MCF 10A (cell line): ENCODE measurements around the gene MBOAT1. TPM values are rescaled to one million over a fixed set of nuclear protein-coding genes. Genes with fewer than 3 reads are reported as not detected.

Experiments
- BruUV-seq: library from RNA; stranded (reverse); fragments of 400-500 nt; replicated peaks from 2 replicates; lab custom pipeline; 2021; lab: Mats Ljungman, UMichigan
- CTCF ChIA-PET: fragments of 300-600 bp; sonication (Branson Sonifier 250); formaldehyde crosslinking; extraction: SDS; loops from one replicate; lab custom pipeline; 2021; ENCODE audit warnings: antibody characterized with exemption, inconsistent platforms; lab: Yijun Ruan, JAX
- POLR2A ChIA-PET: fragments of 300-600, 350-650 bp; sonication (Branson Sonifier 250); formaldehyde crosslinking; extraction: SDS; loops from one replicate; lab custom pipeline; 2020; ENCODE audit warnings: antibody characterized with exemption, inconsistent platforms; lab: Yijun Ruan, JAX
- DNase-seq: peaks from one replicate; pipeline ENCODE4 v3.0.0-alpha.2; 2018; ENCODE audit not compliant: unreplicated experiment
- H3K27ac Mint-ChIP-seq: one replicate; pipeline ENCODE4 v1.8.0; 2022; ENCODE audit warnings: mild to moderate bottlenecking, low read depth, mixed read lengths; ENCODE audit not compliant: unreplicated experiment
- H3K27me3 Mint-ChIP-seq: one replicate; pipeline ENCODE4 v1.8.0; 2022; ENCODE audit warnings: mixed read lengths; ENCODE audit not compliant: insufficient read depth, unreplicated experiment
- H3K36me3 Mint-ChIP-seq: one replicate; pipeline ENCODE4 v1.8.0; 2022; ENCODE audit warnings: mild to moderate bottlenecking, moderate library complexity, mixed read lengths; ENCODE audit not compliant: insufficient read depth, unreplicated experiment
- H3K4me1 Mint-ChIP-seq: one replicate; pipeline ENCODE4 v1.8.0; 2022; ENCODE audit warnings: mixed read lengths; ENCODE audit not compliant: insufficient read depth, unreplicated experiment
- H3K4me3 Mint-ChIP-seq: one replicate; pipeline ENCODE4 v1.8.0; 2022; ENCODE audit warnings: mild to moderate bottlenecking, moderate library complexity, mixed read lengths; ENCODE audit not compliant: unreplicated experiment
- H3K9me3 Mint-ChIP-seq: one replicate; pipeline ENCODE4 v1.8.0; 2022; ENCODE audit warnings: mixed read lengths; ENCODE audit not compliant: unreplicated experiment
- intact Hi-C: fragments of 100-400 bp; cut with micrococcal nuclease; formaldehyde crosslinking; loops from 2 replicates; pipeline ENCODE4 v1.14.1; 2022
- total RNA-seq: library from RNA; stranded (reverse); gene quantifications from 2 replicates; pipeline ENCODE4 v1.2.3, GENCODE V29; 2022
- TF ChIP-seq, protein P1 (sequence below): fragments of 200-600 bp; IDR thresholded peaks from one replicate; pipeline ENCODE4 v1.8.0; 2022; ENCODE audit warnings: antibody characterized with exemption, mild to moderate bottlenecking; ENCODE audit not compliant: unreplicated experiment

The MBOAT1 gene
- total RNA-seq, 1 experiment from 2014 or later, result 6.3 TPM

DNA sequence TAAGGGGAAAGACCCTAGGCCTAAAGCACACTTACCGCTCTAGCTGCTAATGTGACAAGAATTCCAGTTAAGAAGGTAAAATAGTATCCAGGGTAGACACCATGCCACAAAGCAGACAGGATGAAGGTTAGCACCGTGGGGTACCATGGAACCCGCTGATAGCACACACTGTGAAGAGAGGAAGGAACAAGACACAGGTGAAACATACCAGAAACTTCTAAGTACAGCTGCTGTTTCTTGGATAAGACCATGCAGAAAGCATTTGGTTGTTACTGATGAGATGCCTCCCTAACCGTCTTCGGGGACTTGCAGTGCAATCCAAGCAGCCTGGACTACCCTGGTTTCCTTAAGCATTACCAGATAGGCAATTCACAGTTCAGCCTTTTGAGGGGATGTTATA is 99.4 kb downstream of the MBOAT1 start:
- no peak for DNase-seq
- TF ChIP-seq, protein P1, sequence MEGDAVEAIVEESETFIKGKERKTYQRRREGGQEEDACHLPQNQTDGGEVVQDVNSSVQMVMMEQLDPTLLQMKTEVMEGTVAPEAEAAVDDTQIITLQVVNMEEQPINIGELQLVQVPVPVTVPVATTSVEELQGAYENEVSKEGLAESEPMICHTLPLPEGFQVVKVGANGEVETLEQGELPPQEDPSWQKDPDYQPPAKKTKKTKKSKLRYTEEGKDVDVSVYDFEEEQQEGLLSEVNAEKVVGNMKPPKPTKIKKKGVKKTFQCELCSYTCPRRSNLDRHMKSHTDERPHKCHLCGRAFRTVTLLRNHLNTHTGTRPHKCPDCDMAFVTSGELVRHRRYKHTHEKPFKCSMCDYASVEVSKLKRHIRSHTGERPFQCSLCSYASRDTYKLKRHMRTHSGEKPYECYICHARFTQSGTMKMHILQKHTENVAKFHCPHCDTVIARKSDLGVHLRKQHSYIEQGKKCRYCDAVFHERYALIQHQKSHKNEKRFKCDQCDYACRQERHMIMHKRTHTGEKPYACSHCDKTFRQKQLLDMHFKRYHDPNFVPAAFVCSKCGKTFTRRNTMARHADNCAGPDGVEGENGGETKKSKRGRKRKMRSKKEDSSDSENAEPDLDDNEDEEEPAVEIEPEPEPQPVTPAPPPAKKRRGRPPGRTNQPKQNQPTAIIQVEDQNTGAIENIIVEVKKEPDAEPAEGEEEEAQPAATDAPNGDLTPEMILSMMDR, result no peak
- Mint-ChIP-seq H3K27ac (no peak overlapping the region), H3K9me3 (no peaks in the 10 kb centered on the region), H3K27me3 (no peaks in the 10 kb centered on the region), H3K36me3 (peaks cover 6% of the 10 kb centered on the region), H3K4me3 (no peak overlapping the region), H3K4me1 (peaks cover 6% of the 10 kb centered on the region)
- BruUV-seq, result no TSS peak
- CTCF ChIA-PET, result interaction anchor here (2.9 kb wide), 1 partner anchor 13 kb away, joined by 13 read pairs; no protein-coding TSS in a partner anchor
- POLR2A ChIA-PET, result no interaction called here
- intact Hi-C loops, result no loop called here

DNA sequence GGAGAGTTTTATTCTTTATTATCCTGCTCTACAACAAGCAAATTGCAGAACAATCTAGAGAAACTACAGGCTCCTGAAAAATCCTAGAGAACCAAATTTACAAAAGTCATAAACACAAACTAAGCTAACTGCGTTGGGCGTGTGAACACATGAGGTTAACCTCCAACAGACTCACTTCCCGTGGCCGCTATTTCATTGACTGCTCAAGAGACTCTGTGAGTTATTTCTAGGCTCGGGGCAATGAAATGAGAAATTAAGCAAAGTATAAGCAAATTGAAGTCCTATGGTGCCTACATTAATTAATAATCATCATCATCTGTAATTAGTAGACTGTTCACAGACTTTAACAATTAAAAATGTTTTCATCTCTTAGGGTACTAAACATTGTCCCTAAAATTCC is 100.0 kb downstream of the MBOAT1 start:
- Mint-ChIP-seq H3K4me3 (no peak overlapping the region), H3K9me3 (no peaks in the 10 kb centered on the region), H3K27ac (no peak overlapping the region), H3K36me3 (peaks cover 6% of the 10 kb centered on the region), H3K27me3 (no peaks in the 10 kb centered on the region), H3K4me1 (peaks cover under 1% of the 10 kb centered on the region)
- CTCF ChIA-PET, result interaction anchor here (2.9 to 9.7 kb wide), 2 partner anchors 14 to 21 kb away, joined by 13 to 57 read pairs; no protein-coding TSS in a partner anchor
- no peak for DNase-seq
- BruUV-seq, result no TSS peak
- intact Hi-C loops, result no loop called here
- TF ChIP-seq, protein P1, result no peak
- POLR2A ChIA-PET, result no interaction called here

DNA sequence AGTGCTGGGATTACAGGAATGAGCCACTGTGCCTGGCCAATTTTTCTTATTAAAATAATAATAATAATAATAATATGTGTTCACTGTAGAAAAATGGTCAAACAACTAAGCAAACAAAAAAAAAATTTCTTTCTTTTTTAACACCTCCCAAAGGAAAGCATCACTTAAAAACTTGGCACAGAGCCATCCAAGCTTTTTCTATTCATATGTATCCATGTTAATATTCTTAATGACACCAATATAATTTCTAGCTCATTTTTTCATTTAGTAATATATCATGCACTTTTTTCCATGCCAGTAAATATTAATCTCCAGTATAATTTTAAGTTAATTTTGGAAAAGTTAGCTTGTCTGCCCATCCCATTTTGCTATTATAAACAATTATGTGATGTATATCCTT is 101.8 kb downstream of the MBOAT1 start:
- Mint-ChIP-seq H3K27me3 (no peaks in the 10 kb centered on the region), H3K4me3 (no peak overlapping the region), H3K9me3 (no peaks in the 10 kb centered on the region), H3K27ac (no peak overlapping the region), H3K4me1 (no peaks in the 10 kb centered on the region), H3K36me3 (peaks cover 6% of the 10 kb centered on the region)
- TF ChIP-seq, protein P1, result no peak
- intact Hi-C loops, result no loop called here
- no peak for DNase-seq
- BruUV-seq, result no TSS peak
- CTCF ChIA-PET, result interaction anchor here (0.7 to 9.7 kb wide), 7 partner anchors 9 to 172 kb away, joined by 3 to 57 read pairs (median 6); no protein-coding TSS in a partner anchor
- POLR2A ChIA-PET, result no interaction called here

DNA sequence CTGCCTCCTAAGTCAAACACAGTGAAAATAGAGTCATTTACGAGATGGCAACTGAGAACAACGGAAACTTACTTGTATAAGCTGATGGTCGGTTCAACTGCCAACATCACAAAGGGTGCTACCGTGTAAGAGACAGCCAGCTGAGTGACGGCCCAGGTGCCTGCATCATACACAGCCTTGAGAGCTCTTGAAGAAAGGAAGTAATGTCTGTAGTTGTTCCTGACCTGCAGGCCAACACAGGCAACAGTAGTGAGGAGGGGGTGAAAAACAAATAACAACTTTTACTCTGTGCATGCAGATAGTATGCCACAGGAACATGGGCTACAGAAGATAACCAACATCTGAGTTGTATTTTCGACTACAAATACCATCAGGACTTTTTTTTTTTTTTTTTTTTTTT is 102.7 kb downstream of the MBOAT1 start:
- BruUV-seq, result no TSS peak

More for the DNA sequence above, 102.7 kb downstream of the MBOAT1 start:
- Mint-ChIP-seq H3K27ac (no peak overlapping the region), H3K9me3 (no peaks in the 10 kb centered on the region), H3K27me3 (no peaks in the 10 kb centered on the region), H3K4me3 (no peak overlapping the region), H3K4me1 (no peaks in the 10 kb centered on the region), H3K36me3 (peaks cover 6% of the 10 kb centered on the region)
- intact Hi-C loops, result no loop called here
- CTCF ChIA-PET, result interaction anchor here (0.9 to 9.7 kb wide), 5 partner anchors 10 to 19 kb away, joined by 5 to 57 read pairs (median 7); no protein-coding TSS in a partner anchor
- TF ChIP-seq, protein P1, result no peak
- POLR2A ChIA-PET, result no interaction called here
- no peak for DNase-seq
